ENCODE data around the gene PTPRD.

GRCh38 chr9:8694983-8695588, 1917.7 kb downstream of the PTPRD start:
- TF ChIP-seq EZH2 (IDR thresholded peaks at IDR 0.05; ENCODE audit: borderline replicate concordance, low read depth, low read length, poor library complexity, severe bottlenecking) (no peak), CTCF (conservative IDR thresholded peaks at IDR 0.05; ENCODE audit: low read depth, low read length) (no peak)
